Stimulated activated CD8-positive, alpha-beta memory T cell treated with anti-CD3 and anti-CD28 coated beads, Interleukin-2, amount 100 ng/mL, for 1 hour (primary cell): Measurements from ENCODE around the gene DMD.

Experiments used
- DNase-seq, 2 donors: peaks; one replicate each; pipeline ENCODE4 v3.0.0-alpha.2; 2020; ENCODE audit warnings: low read depth in 2 of 2

DMD gene

GRCh38 chrX:31233941-31234496 is 1977.3 kb downstream of the DMD start:
- DNase-seq = no peak

GRCh38 chrX:31232506-31232905 is 1978.8 kb downstream of the DMD start:
- DNase-seq = no peak

GRCh38 chrX:31228909-31229308 is 1982.4 kb downstream of the DMD start:
- no peak for DNase-seq

- DNase-seq = no peak
Measured at GRCh38 chrX:31228415-31228832, 1982.9 kb downstream of the DMD start.

GRCh38 chrX:31227250-31227649 is 1984.1 kb downstream of the DMD start:
- no peak for DNase-seq

- DNase-seq = no peak
Measured at GRCh38 chrX:31225819-31226218, 1985.5 kb downstream of the DMD start.

GRCh38 chrX:31224381-31225012 is 1986.9 kb downstream of the DMD start:
- DNase-seq = no peak

- DNase-seq = no peak
Measured at GRCh38 chrX:31223817-31224216, 1987.5 kb downstream of the DMD start.

GRCh38 chrX:31222946-31223345 is 1988.4 kb downstream of the DMD start:
- DNase-seq = no peak

GRCh38 chrX:31219174-31219573 is 1992.2 kb downstream of the DMD start:
- DNase-seq = no peak

GRCh38 chrX:31217084-31217483 is 1994.3 kb downstream of the DMD start:
- DNase-seq = no peak

GRCh38 chrX:31215277-31215815 is 1996.0 kb downstream of the DMD start:
- DNase-seq = no peak

GRCh38 chrX:31213941-31214340 is 1997.4 kb downstream of the DMD start:
- no peak for DNase-seq

- DNase-seq = no peak
Measured at GRCh38 chrX:31212856-31213748, 1998.2 kb downstream of the DMD start.

- no peak for DNase-seq
Measured at GRCh38 chrX:31209005-31209628, 2002.2 kb downstream of the DMD start.

- no peak for DNase-seq
Measured at GRCh38 chrX:31201503-31201902, 2009.8 kb downstream of the DMD start.

GRCh38 chrX:31200430-31200829 is 2010.9 kb downstream of the DMD start:
- DNase-seq = no peak

GRCh38 chrX:31199840-31200114 is 2011.6 kb downstream of the DMD start:
- DNase-seq = no peak

- DNase-seq = no peak
Measured at GRCh38 chrX:31199056-31199839, 2012.1 kb downstream of the DMD start.

GRCh38 chrX:31190221-31190975 is 2021.0 kb downstream of the DMD start:
- DNase-seq = no peak
